Brain microvascular endothelial cell (primary cell): ENCODE data around the gene GPR161.

Source experiments
- DNase-seq: peaks from one replicate; pipeline ENCODE4 v3.0.0-alpha.2; 2020
- H3K27ac ChIP-seq: fragments of 250-450 bp; sonication (Bioruptor Pico); 2 replicates; pipeline ENCODE4 v1.5.1; 2020; ENCODE audit warnings: mild to moderate bottlenecking, moderate library complexity
- H3K27me3 ChIP-seq: fragments of 250-450 bp; sonication (Bioruptor Pico); replicated peaks from 2 replicates; pipeline ENCODE4 v1.5.1; 2020; ENCODE audit warnings: mild to moderate bottlenecking
- H3K36me3 ChIP-seq: fragments of 250-450 bp; sonication (Bioruptor Pico); replicated peaks from 2 replicates; pipeline ENCODE4 v1.5.1; 2020; ENCODE audit warnings: mild to moderate bottlenecking
- H3K4me3 ChIP-seq: 2 replicates; pipeline ENCODE4 v1.5.1; 2011; ENCODE audit warnings: low read depth, mild to moderate bottlenecking, control low read depth, low read length, moderate library complexity
- CTCF ChIP-seq: IDR thresholded peaks from 2 replicates; pipeline ENCODE4 v1.5.1; 2011; ENCODE audit warnings: low read depth, mild to moderate bottlenecking, moderate library complexity, low read length, control low read depth, inconsistent platforms; ENCODE audit errors: missing control alignments
- in situ Hi-C: cut with HindIII; loops from 2 replicates; pipeline ENCODE4 v1.10.0; 2017; ENCODE audit warnings: low sequenced_read_pairs, low pct_ligation_motif_present

Gene GPR161

GRCh38 chr1:168082008-168082876 is 54.5 kb downstream of the GPR161 start:
- peak; percentile 97 for TF ChIP-seq CTCF
- H3K36me3 ChIP-seq, result peaks cover 6% of the 10 kb centered on the region
- H3K4me3 ChIP-seq, result no peak overlapping the region
- DNase-seq, result peak; percentile 80
- no peaks in the 10 kb centered on the region for H3K27me3 ChIP-seq
- in situ Hi-C loops, result no loop called here
- peak overlapping the region; percentile 25 for H3K27ac ChIP-seq

- Histone ChIP-seq H3K27me3 (no peaks in the 10 kb centered on the region), H3K4me3 (no peak overlapping the region), H3K36me3 (peaks cover 13% of the 10 kb centered on the region), H3K27ac (peak overlapping the region; percentile 25)
- peak; percentile 52 for DNase-seq
- in situ Hi-C loops, result no loop called here
- TF ChIP-seq CTCF, result no peak
Observed at GRCh38 chr1:168081373-168082007, 55.2 kb downstream of the GPR161 start.

- TF ChIP-seq CTCF, result no peak
- no peak overlapping the region for H3K4me3 ChIP-seq
- no peaks in the 10 kb centered on the region for H3K27me3 ChIP-seq
- in situ Hi-C loops, result no loop called here
- H3K27ac ChIP-seq, result no peak overlapping the region
- no peak for DNase-seq
- H3K36me3 ChIP-seq, result peaks cover 15% of the 10 kb centered on the region
Observed at GRCh38 chr1:168079761-168080160, 57.0 kb downstream of the GPR161 start.

- Histone ChIP-seq H3K36me3 (peaks cover 28% of the 10 kb centered on the region), H3K4me3 (no peak overlapping the region), H3K27me3 (no peaks in the 10 kb centered on the region), H3K27ac (no peak overlapping the region)
- TF ChIP-seq CTCF, result peak; percentile 1
- DNase-seq, result no peak
- in situ Hi-C loops, result no loop called here
Observed at GRCh38 chr1:168069384-168069783, 67.3 kb downstream of the GPR161 start.

GRCh38 chr1:168065506-168065905 is 71.2 kb downstream of the GPR161 start:
- no peak overlapping the region for H3K27ac ChIP-seq
- no peak for TF ChIP-seq CTCF
- DNase-seq, result no peak
- H3K36me3 ChIP-seq, result peaks cover 12% of the 10 kb centered on the region
- H3K27me3 ChIP-seq, result no peaks in the 10 kb centered on the region
- in situ Hi-C loops, result no loop called here
- H3K4me3 ChIP-seq, result no peak overlapping the region
